Measurements from ENCODE around the gene MICB. TPM values are rescaled to one million over a fixed set of nuclear protein-coding genes. Genes with fewer than 3 reads are reported as not detected.
"Not testable (repeated sequence)": the region's sequence is repeated elsewhere in the genome, so short reads cannot be mapped to it uniquely, and the experiment has no call there.

Gene MICB
- total and polyA plus RNA-seq, 4 donors = 3.8 to 10.2 (median 7.4) TPM

DNA sequence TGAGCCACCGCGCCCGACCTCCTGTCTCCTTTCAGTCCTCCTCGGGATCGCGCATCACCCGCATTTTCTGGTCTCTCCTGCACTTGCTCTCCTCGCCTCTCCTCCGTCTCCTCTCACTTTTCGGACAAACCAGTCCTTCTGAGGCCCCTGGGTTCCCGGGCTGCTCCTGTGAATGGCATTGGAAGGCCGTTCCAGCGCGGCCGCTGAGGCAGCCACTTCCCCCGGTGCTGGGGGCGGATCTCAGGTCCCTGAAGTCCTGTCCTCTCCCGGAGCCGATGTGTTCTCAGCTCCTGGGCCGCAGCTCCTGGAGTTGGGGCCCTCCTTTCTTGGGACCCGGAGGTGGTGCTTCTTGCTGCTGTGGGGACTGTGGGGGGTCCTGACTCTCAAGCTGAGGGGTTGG, 803 bp downstream of the MICB start:
- TF ChIP-seq, protein P1, sequence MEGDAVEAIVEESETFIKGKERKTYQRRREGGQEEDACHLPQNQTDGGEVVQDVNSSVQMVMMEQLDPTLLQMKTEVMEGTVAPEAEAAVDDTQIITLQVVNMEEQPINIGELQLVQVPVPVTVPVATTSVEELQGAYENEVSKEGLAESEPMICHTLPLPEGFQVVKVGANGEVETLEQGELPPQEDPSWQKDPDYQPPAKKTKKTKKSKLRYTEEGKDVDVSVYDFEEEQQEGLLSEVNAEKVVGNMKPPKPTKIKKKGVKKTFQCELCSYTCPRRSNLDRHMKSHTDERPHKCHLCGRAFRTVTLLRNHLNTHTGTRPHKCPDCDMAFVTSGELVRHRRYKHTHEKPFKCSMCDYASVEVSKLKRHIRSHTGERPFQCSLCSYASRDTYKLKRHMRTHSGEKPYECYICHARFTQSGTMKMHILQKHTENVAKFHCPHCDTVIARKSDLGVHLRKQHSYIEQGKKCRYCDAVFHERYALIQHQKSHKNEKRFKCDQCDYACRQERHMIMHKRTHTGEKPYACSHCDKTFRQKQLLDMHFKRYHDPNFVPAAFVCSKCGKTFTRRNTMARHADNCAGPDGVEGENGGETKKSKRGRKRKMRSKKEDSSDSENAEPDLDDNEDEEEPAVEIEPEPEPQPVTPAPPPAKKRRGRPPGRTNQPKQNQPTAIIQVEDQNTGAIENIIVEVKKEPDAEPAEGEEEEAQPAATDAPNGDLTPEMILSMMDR (IDR thresholded peaks at IDR 0.05; ENCODE audit: control extremely low read depth, extremely low read depth) = no peak
- no peak overlapping the region for H3K4me3 ChIP-seq
- DNase-seq = no peak
- H3K36me3 ChIP-seq (ENCODE audit: control insufficient read depth in 4 of 4, insufficient read depth in 4 of 4, low read length in 4 of 4) = no peaks in the 10 kb centered on the region
- WGBS, 2 donors = 23 to 24% methylated on average over 21 of the region's 21 CpGs
- H3K27ac ChIP-seq (ENCODE audit: low read depth in 1 of 2, low read length in 1 of 2) = no peak overlapping the region
- no peaks in the 10 kb centered on the region for H3K9me3 ChIP-seq (ENCODE audit: control insufficient read depth in 4 of 4, insufficient read depth in 3 of 4, low read length in 3 of 4)
- ATAC-seq (ENCODE audit: insufficient read depth, low FRiP score) = no peak
- peaks cover 0 to 10% (median 7%) of the 10 kb centered on the region in 5 donors for H3K4me1 ChIP-seq (ENCODE audit: control insufficient read depth in 5 of 5, insufficient read depth in 5 of 5, low read length in 5 of 5)
- H3K9ac ChIP-seq (ENCODE audit: insufficient read depth in 1 of 2, low read length in 2 of 2) = no peak overlapping the region
- H3K27me3 ChIP-seq (ENCODE audit: control insufficient read depth in 3 of 3, insufficient read depth in 3 of 3, low read length in 2 of 3) = peaks cover 0 to 78% (median 23%) of the 10 kb centered on the region in 3 donors

DNA sequence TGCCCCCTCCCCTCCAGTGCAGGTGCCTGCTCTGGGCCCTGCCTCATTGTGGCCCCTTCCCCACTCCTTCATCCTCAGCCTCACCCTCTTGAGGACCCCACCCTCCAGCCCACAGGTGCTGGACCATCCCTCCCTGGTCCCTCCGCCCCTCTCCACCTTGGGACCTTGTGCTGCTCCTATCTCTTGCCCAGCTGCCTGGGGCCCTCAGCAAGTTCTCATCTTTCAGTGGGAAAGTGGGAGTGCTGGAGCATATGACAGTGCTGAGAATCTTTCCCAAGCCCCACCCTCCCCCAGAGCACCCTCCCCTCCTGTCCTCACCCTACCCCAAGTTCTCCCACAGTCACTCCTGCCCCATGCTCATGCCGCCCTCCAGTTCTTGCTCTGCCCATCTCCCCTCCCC, 1.7 kb downstream of the MICB start:
- not testable (repeated sequence) for H3K9ac ChIP-seq (ENCODE audit: insufficient read depth in 1 of 2, low read length in 2 of 2); DNase-seq; H3K36me3 ChIP-seq (ENCODE audit: control insufficient read depth in 4 of 4, insufficient read depth in 4 of 4, low read length in 4 of 4); H3K9me3 ChIP-seq (ENCODE audit: control insufficient read depth in 4 of 4, insufficient read depth in 3 of 4, low read length in 3 of 4); H3K27ac ChIP-seq (ENCODE audit: low read depth in 1 of 2, low read length in 1 of 2); H3K4me1 ChIP-seq (ENCODE audit: control insufficient read depth in 5 of 5, insufficient read depth in 5 of 5, low read length in 5 of 5); ATAC-seq (ENCODE audit: insufficient read depth, low FRiP score); H3K4me3 ChIP-seq
- 100% methylated on average over 1 of the region's 2 CpGs for WGBS, 2 donors
- peaks cover 0 to 78% (median 23%) of the 10 kb centered on the region in 3 donors for H3K27me3 ChIP-seq (ENCODE audit: control insufficient read depth in 3 of 3, insufficient read depth in 3 of 3, low read length in 2 of 3)

DNA sequence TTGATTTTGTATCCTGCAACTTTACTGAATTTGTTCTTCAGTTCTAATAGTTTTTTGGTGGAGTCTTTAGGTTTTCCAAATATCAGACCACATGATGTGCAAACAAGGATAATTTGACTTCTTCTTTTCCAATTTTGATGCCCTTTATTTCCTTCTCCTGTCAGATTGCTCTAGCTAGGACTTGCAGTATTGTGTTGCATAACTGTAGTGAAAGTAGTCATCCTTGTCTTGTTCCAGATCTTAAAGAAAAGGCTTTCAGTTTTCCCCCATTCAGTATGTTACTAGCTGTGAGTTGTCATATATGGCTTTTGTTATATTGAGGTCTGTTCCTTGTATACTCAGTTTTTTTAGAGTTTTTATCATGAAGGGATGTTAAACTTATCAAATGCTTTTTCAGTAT, 4.6 kb downstream of the MICB start:
- Histone ChIP-seq H3K27ac (ENCODE audit: low read depth in 1 of 2, low read length in 1 of 2) (no peak overlapping the region), H3K9ac (ENCODE audit: insufficient read depth in 1 of 2, low read length in 2 of 2) (no peak overlapping the region), H3K36me3 (ENCODE audit: control insufficient read depth in 4 of 4, insufficient read depth in 4 of 4, low read length in 4 of 4) (peaks cover 0 to 14% (median 0%) of the 10 kb centered on the region in 4 donors), H3K4me1 (ENCODE audit: control insufficient read depth in 5 of 5, insufficient read depth in 5 of 5, low read length in 5 of 5) (peaks cover 0 to 7% (median 2%) of the 10 kb centered on the region in 5 donors), H3K4me3 (no peak overlapping the region), H3K27me3 (ENCODE audit: control insufficient read depth in 3 of 3, insufficient read depth in 3 of 3, low read length in 2 of 3) (peaks cover 0 to 60% (median 14%) of the 10 kb centered on the region in 3 donors), H3K9me3 (ENCODE audit: control insufficient read depth in 4 of 4, insufficient read depth in 3 of 4, low read length in 3 of 4) (no peaks in the 10 kb centered on the region)
- TF ChIP-seq, protein P1 (IDR thresholded peaks at IDR 0.05; ENCODE audit: control extremely low read depth, extremely low read depth) = no peak
- DNase-seq = no peak
- ATAC-seq (ENCODE audit: insufficient read depth, low FRiP score) = no peak

DNA sequence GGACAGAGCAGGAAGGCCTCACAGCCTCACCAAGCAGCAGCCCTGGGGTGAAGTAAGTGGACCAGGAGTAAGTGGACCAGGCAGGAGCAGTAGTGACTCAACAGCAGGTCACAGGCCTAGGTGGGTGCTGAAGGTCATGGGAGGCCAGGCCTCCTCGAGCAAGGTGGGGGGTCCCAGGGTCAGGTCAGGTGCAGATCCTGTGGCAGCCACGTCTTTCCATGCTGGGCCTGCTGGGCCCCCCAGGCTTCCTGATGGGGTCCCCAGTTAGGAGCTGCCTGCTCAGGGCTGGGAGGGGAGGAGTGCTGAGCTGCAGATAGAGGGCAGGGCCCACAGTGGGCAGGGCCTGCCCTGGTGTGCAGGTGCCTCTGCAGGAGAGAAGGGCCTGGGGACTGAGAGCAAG, 11.1 kb downstream of the MICB start:
- H3K9me3 ChIP-seq (ENCODE audit: control insufficient read depth in 4 of 4, insufficient read depth in 3 of 4, low read length in 3 of 4); H3K4me3 ChIP-seq; H3K4me1 ChIP-seq (ENCODE audit: control insufficient read depth in 5 of 5, insufficient read depth in 5 of 5, low read length in 5 of 5); ATAC-seq (ENCODE audit: insufficient read depth, low FRiP score); H3K27ac ChIP-seq (ENCODE audit: low read depth in 1 of 2, low read length in 1 of 2); H3K27me3 ChIP-seq (ENCODE audit: control insufficient read depth in 3 of 3, insufficient read depth in 3 of 3, low read length in 2 of 3); DNase-seq; H3K9ac ChIP-seq (ENCODE audit: insufficient read depth in 1 of 2, low read length in 2 of 2): not testable (repeated sequence)
- H3K36me3 ChIP-seq (ENCODE audit: control insufficient read depth in 4 of 4, insufficient read depth in 4 of 4, low read length in 4 of 4) = peaks cover 0 to 28% (median 0%) of the 10 kb centered on the region in 4 donors
- 43 to 48% methylated on average over 2 of the region's 2 CpGs for WGBS, 2 donors
